Mucosa of descending colon (tissue), 3 donors: ENCODE data around the gene CASR. TPM values are rescaled to one million over a fixed set of nuclear protein-coding genes. Genes with fewer than 3 reads are reported as not detected.

Experiments used
- ATAC-seq: fragments of 200-7000 bp; cut with Tn5 transposase; one replicate; pipeline ENCODE4 v1.9.1; 2020; ENCODE audit warnings: mild to moderate bottlenecking, moderate library complexity
- DNase-seq, 3 donors: peaks; one replicate each; pipeline ENCODE4 v3.0.0-alpha.2; 2020
- H3K36me3 ChIP-seq: fragments of 200-600 bp; one replicate; pipeline ENCODE4 v1.8.0; 2021; ENCODE audit warnings: low read depth, mild to moderate bottlenecking
- H3K4me1 ChIP-seq: fragments of 200-600 bp; one replicate; pipeline ENCODE4 v1.8.0; 2021; ENCODE audit warnings: low read depth, mild to moderate bottlenecking
- H3K4me3 ChIP-seq: fragments of 200-600 bp; one replicate; pipeline ENCODE4 v1.8.0; 2021; ENCODE audit warnings: mild to moderate bottlenecking
- H3K9me3 ChIP-seq: fragments of 200-600 bp; one replicate; pipeline ENCODE4 v1.8.0; 2021; ENCODE audit warnings: mild to moderate bottlenecking
- CTCF ChIP-seq: fragments of 200-600 bp; IDR thresholded peaks from one replicate; pipeline ENCODE4 v1.8.0; 2022; ENCODE audit warnings: antibody characterized with exemption, mild to moderate bottlenecking
- intact Hi-C, 2 donors: fragments of 100-400 bp; cut with DNase I in 1 of 2; cut with micrococcal nuclease in 1 of 2; formaldehyde crosslinking; loops; one replicate each; pipeline versions ENCODE4 v1.11.0 to v1.11.1; 2022; cut with DNase I, micrococcal nuclease
- total RNA-seq, 3 donors: library from RNA; stranded (reverse); fragmentation: NEBNext Ultra II Directional in 2 of 3; extraction: Animal tissue kit (Norgen Biotek cat#: 25700) in 2 of 3; gene quantifications; one replicate each; pipeline versions ENCODE4 v1.2.1 to v1.2.4, GENCODE V29; 2021 to 2023
- donor health status: DM: no; HTN: no; CAD: no; lungs with moderate emphysema.
- donor health status: DM: no; HTN: no; CAD: no.
- donor health status: DM: no; HTN: yes; CAD: no.

The CASR gene
- total RNA-seq, 3 donors from 2014 or later = 0.32 to 1.2 (median 0.36) TPM

- Histone ChIP-seq H3K36me3 (no peaks in the 10 kb centered on the region), H3K4me1 (peaks cover 4% of the 10 kb centered on the region), H3K9me3 (no peaks in the 10 kb centered on the region), H3K4me3 (no peak overlapping the region)
- DNase-seq (no peak), ATAC-seq (no peak)
- intact Hi-C loops = no loop called here
- no peak for TF ChIP-seq CTCF
Measured at GRCh38 chr3:122325769-122326168, 142.3 kb downstream of the CASR start.

GRCh38 chr3:122331886-122332285 lies 148.4 kb downstream of the CASR start:
- H3K9me3 ChIP-seq = no peaks in the 10 kb centered on the region
- ATAC-seq (no peak), DNase-seq (no peak)
- intact Hi-C loops = no loop called here
- H3K4me1 ChIP-seq = no peaks in the 10 kb centered on the region
- no peaks in the 10 kb centered on the region for H3K36me3 ChIP-seq
- no peak for TF ChIP-seq CTCF
- H3K4me3 ChIP-seq = no peak overlapping the region

- DNase-seq (no peak), ATAC-seq (no peak)
- TF ChIP-seq CTCF = no peak
- Histone ChIP-seq H3K9me3 (no peaks in the 10 kb centered on the region), H3K4me1 (no peaks in the 10 kb centered on the region), H3K4me3 (no peak overlapping the region), H3K36me3 (no peaks in the 10 kb centered on the region)
- intact Hi-C loops = no loop called here
Measured at GRCh38 chr3:122332551-122332950, 149.1 kb downstream of the CASR start.

Other genes starting within 250 kb of the CASR start
- gene ILDR1, start 161.4 kb upstream of the CASR start, total RNA-seq = 10 to 100 TPM; 10.9 to 36.8 (median 17.2) TPM
- gene CD86, start 128.3 kb upstream of the CASR start, total RNA-seq = 1 to 10 TPM; 3.7 to 5.8 (median 5.1) TPM
- gene CSTA, start 141.6 kb downstream of the CASR start, total RNA-seq = 1 to 10 TPM in 2 of 3 donors, under 1 TPM in 1; 0.96 to 1.8 (median 1.5) TPM
- gene MIX23, start 199.6 kb downstream of the CASR start, total RNA-seq = 10 to 100 TPM; 27.5 to 37.7 (median 33.2) TPM
- 100 to 1,000 TPM; 111 to 206 (median 152) TPM for gene FAM162A, start 200.5 kb downstream of the CASR start, total RNA-seq
- 1 to 10 TPM; 2.3 to 3.4 (median 3.2) TPM for gene WDR5B, start 232.4 kb downstream of the CASR start, total RNA-seq